Activated B cell treated with CpG ODN at 0.5 μM for 24 hours (primary cell): ENCODE data around the gene CEACAM1. TPM values are rescaled to one million over a fixed set of nuclear protein-coding genes. Genes with fewer than 3 reads are reported as not detected.
"Not testable (repeated sequence)": the region's sequence is repeated elsewhere in the genome, so short reads cannot be mapped to it uniquely, and the experiment has no call there.

Experiments used
- ATAC-seq: fragments of 200-7000 bp; cut with Tn5 transposase; one replicate; pipeline ENCODE4 v1.10.0; 2021; ENCODE audit warnings: low read depth, mild to moderate bottlenecking, moderate library complexity
- CTCF ChIA-PET: fragments of 350-600 bp; sonication (Branson Sonifier 250); formaldehyde crosslinking; loops from one replicate; lab custom pipeline; 2021; ENCODE audit warnings: antibody characterized with exemption; lab: Charles Lee
- POLR2A ChIA-PET: fragments of 350-600 bp; sonication (Branson Sonifier 250); formaldehyde crosslinking; loops from one replicate; lab custom pipeline; 2021; ENCODE audit warnings: antibody characterized with exemption; lab: Charles Lee
- DNase-seq: peaks from one replicate; pipeline ENCODE4 v3.0.0; 2022
- H3K27ac Mint-ChIP-seq: one replicate; pipeline ENCODE4 v1.8.0; 2020; ENCODE audit warnings: mixed read lengths
- H3K27me3 Mint-ChIP-seq: one replicate; pipeline ENCODE4 v1.8.0; 2021; ENCODE audit warnings: mixed read lengths
- H3K36me3 Mint-ChIP-seq: one replicate; pipeline ENCODE4 v1.8.0; 2021; ENCODE audit warnings: low read depth, mixed read lengths
- H3K4me1 Mint-ChIP-seq: one replicate; pipeline ENCODE4 v1.8.0; 2021; ENCODE audit warnings: mixed read lengths
- H3K4me3 Mint-ChIP-seq: one replicate; pipeline ENCODE4 v1.8.0; 2020; ENCODE audit warnings: mild to moderate bottlenecking, mixed read lengths
- H3K9me3 Mint-ChIP-seq: one replicate; pipeline ENCODE4 v1.8.0; 2020; ENCODE audit warnings: mixed read lengths
- CTCF ChIP-seq: fragments of 200-600 bp; IDR thresholded peaks from one replicate; pipeline ENCODE4 v1.8.0; 2022; ENCODE audit warnings: antibody characterized with exemption, mild to moderate bottlenecking
- intact Hi-C: fragments of 100-400 bp; cut with micrococcal nuclease; formaldehyde crosslinking; loops from one replicate; pipeline ENCODE4 v1.15.1; 2024
- total RNA-seq: library from RNA; stranded (reverse); gene quantifications from 2 replicates; pipeline ENCODE4 v1.2.3, GENCODE V29; 2022

The CEACAM1 gene
- total RNA-seq, 1 donor from 2014 or later = 9.4 TPM

- no peak for DNase-seq
- ATAC-seq = no peak
- Mint-ChIP-seq H3K9me3 (peaks cover 5% of the 10 kb centered on the region), H3K4me3 (no peak overlapping the region), H3K27ac (no peak overlapping the region), H3K27me3 (peaks cover 30% of the 10 kb centered on the region), H3K36me3 (no peaks in the 10 kb centered on the region), H3K4me1 (peaks cover 18% of the 10 kb centered on the region)
- POLR2A ChIA-PET = no interaction called here
- no peak for TF ChIP-seq CTCF
- CTCF ChIA-PET = no interaction called here
- intact Hi-C loops = no loop called here
Observed at GRCh38 chr19:42554046-42554575, 25.8 kb upstream of the CEACAM1 start.

- Mint-ChIP-seq H3K4me1 (peaks cover 18% of the 10 kb centered on the region), H3K9me3 (peaks cover 8% of the 10 kb centered on the region), H3K4me3 (no peak overlapping the region), H3K27me3 (peaks cover 30% of the 10 kb centered on the region), H3K36me3 (no peaks in the 10 kb centered on the region), H3K27ac (no peak overlapping the region)
- CTCF ChIA-PET = no interaction called here
- no peak for ATAC-seq
- no peak for TF ChIP-seq CTCF
- POLR2A ChIA-PET = interaction anchor here (0.7 kb wide), 2 partner anchors 45 to 153 kb away, joined by 5 to 6 read pairs; no protein-coding TSS in a partner anchor
- DNase-seq = no peak
- intact Hi-C loops = no loop called here
Observed at GRCh38 chr19:42553292-42554045, 25.2 kb upstream of the CEACAM1 start.

- H3K36me3 Mint-ChIP-seq = no peaks in the 10 kb centered on the region
- ATAC-seq (no peak), DNase-seq (no peak)
- no peak overlapping the region for H3K4me3 Mint-ChIP-seq
- peaks cover 8% of the 10 kb centered on the region for H3K9me3 Mint-ChIP-seq
- peaks cover 29% of the 10 kb centered on the region for H3K27me3 Mint-ChIP-seq
- H3K4me1 Mint-ChIP-seq = peaks cover 18% of the 10 kb centered on the region
- H3K27ac Mint-ChIP-seq = no peak overlapping the region
- no peak for TF ChIP-seq CTCF
- intact Hi-C loops = no loop called here
- CTCF ChIA-PET = no interaction called here
- POLR2A ChIA-PET = interaction anchor here (0.7 kb wide), 2 partner anchors 44 to 151 kb away, joined by 5 to 6 read pairs; no protein-coding TSS in a partner anchor
Observed at GRCh38 chr19:42552086-42553065, 24.1 kb upstream of the CEACAM1 start.

GRCh38 chr19:42550521-42550920 lies 22.2 kb upstream of the CEACAM1 start:
- intact Hi-C loops, CTCF ChIA-PET, DNase-seq, H3K9me3 Mint-ChIP-seq, POLR2A ChIA-PET, H3K36me3 Mint-ChIP-seq, H3K4me3 Mint-ChIP-seq, ATAC-seq, H3K4me1 Mint-ChIP-seq, H3K27ac Mint-ChIP-seq: not testable (repeated sequence)
- H3K27me3 Mint-ChIP-seq = peaks cover 27% of the 10 kb centered on the region

GRCh38 chr19:42549067-42549466 lies 20.8 kb upstream of the CEACAM1 start:
- CTCF ChIA-PET = not testable (repeated sequence)

More at GRCh38 chr19:42549067-42549466, 20.8 kb upstream of the CEACAM1 start:
- H3K9me3 Mint-ChIP-seq, ATAC-seq, intact Hi-C loops, H3K36me3 Mint-ChIP-seq, H3K27ac Mint-ChIP-seq, H3K4me1 Mint-ChIP-seq, DNase-seq, H3K4me3 Mint-ChIP-seq: not testable (repeated sequence)
- H3K27me3 Mint-ChIP-seq = peaks cover 23% of the 10 kb centered on the region
- POLR2A ChIA-PET = interaction anchor here (0.6 kb wide), 1 partner anchor 246 kb away, joined by 3 read pairs; the partner anchor contains the start of gene PAFAH1B3
